ENCODE results near the gene DDX20.

DNA sequence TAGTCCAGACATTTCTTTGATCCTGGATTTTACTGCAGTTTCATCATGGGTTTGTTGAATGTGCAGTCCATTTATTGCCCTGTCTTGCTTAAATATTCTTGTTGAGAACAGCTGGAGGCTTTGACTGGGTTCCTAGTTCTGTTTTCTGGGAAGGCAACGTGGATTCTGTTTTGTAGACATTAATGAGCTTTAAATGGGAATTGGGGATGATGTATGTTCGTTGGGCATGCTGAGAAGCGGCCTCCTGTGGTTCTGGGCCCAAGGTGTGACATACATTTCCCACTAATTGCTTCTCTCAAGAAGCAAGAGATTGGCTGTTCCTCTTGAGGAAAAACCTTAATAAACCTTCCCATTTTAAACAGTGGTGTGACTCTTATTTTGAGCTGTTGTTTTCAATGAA, 39.4 kb upstream of the DDX20 start:
- no peak for TF ChIP-seq POLR2A (IDR thresholded peaks at IDR 0.05)
- no peak for TF ChIP-seq POLR2AphosphoS5 (IDR thresholded peaks at IDR 0.05)
- TF ChIP-seq, protein P1, sequence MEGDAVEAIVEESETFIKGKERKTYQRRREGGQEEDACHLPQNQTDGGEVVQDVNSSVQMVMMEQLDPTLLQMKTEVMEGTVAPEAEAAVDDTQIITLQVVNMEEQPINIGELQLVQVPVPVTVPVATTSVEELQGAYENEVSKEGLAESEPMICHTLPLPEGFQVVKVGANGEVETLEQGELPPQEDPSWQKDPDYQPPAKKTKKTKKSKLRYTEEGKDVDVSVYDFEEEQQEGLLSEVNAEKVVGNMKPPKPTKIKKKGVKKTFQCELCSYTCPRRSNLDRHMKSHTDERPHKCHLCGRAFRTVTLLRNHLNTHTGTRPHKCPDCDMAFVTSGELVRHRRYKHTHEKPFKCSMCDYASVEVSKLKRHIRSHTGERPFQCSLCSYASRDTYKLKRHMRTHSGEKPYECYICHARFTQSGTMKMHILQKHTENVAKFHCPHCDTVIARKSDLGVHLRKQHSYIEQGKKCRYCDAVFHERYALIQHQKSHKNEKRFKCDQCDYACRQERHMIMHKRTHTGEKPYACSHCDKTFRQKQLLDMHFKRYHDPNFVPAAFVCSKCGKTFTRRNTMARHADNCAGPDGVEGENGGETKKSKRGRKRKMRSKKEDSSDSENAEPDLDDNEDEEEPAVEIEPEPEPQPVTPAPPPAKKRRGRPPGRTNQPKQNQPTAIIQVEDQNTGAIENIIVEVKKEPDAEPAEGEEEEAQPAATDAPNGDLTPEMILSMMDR (IDR thresholded peaks at IDR 0.05): no peak
